Keratinocyte (primary cell): Measurements from ENCODE around the gene EIF3B. TPM values are rescaled to one million over a fixed set of nuclear protein-coding genes. Genes with fewer than 3 reads are reported as not detected.

Experiments
- DNase-seq: peaks from one replicate; pipeline ENCODE4 v3.0.0-alpha.2; 2011; ENCODE audit warnings: low read depth, missing footprints, low spot score
- FAIRE-seq: peaks from 2 replicates; lab custom pipeline; 2011; peaks lifted over from hg19 to GRCh38; lab: Jason Lieb, UNC
- H2AFZ ChIP-seq: 2 replicates; pipeline ENCODE4 v1.6.0; 2012; ENCODE audit warnings: low read length, control low read depth, inconsistent platforms; ENCODE audit not compliant: control insufficient read depth
- H3K27ac ChIP-seq: 2 replicates; pipeline ENCODE4 v1.5.1; 2011; ENCODE audit warnings: low read length; ENCODE audit not compliant: control insufficient read depth, insufficient read depth
- H3K27me3 ChIP-seq: 3 replicates; pipeline ENCODE4 v1.6.0; 2011; ENCODE audit warnings: low read length; ENCODE audit not compliant: control insufficient read depth, insufficient read depth; ENCODE audit errors: extremely low read depth
- H3K36me3 ChIP-seq, 2 experiments: 2 replicates in 1 of 2; 3 replicates in 1 of 2; pipeline ENCODE4 v1.5.1; 2011; ENCODE audit warnings: low read length in 2 of 2, mild to moderate bottlenecking in 1 of 2; ENCODE audit not compliant: control insufficient read depth in 2 of 2, insufficient read depth in 2 of 2; ENCODE audit errors: extremely low read depth in 1 of 2
- H3K4me1 ChIP-seq: 3 replicates; pipeline ENCODE4 v1.5.1; 2011; ENCODE audit warnings: low read length; ENCODE audit not compliant: control insufficient read depth, insufficient read depth; ENCODE audit errors: extremely low read depth
- H3K4me2 ChIP-seq: 3 replicates; pipeline ENCODE4 v1.6.0; 2011; ENCODE audit warnings: low read depth, low read length; ENCODE audit not compliant: control insufficient read depth, insufficient read depth; ENCODE audit errors: extremely low read depth
- H3K4me3 ChIP-seq, 3 experiments: fragments of 200-600 bp in 1 of 3; sonication (generic) in 1 of 3; 2 replicates in 2 of 3; 3 replicates in 1 of 3; pipeline ENCODE4 v1.5.1; 2011 to 2016; ENCODE audit warnings: low read length in 3 of 3, mild to moderate bottlenecking in 3 of 3, control low read depth in 2 of 3, inconsistent platforms in 1 of 3, low read depth in 1 of 3, mixed read lengths in 1 of 3, mixed run types in 1 of 3, moderate library complexity in 1 of 3; ENCODE audit not compliant: control insufficient read depth in 2 of 3, insufficient read depth in 2 of 3; ENCODE audit errors: extremely low read depth in 1 of 3
- H3K79me2 ChIP-seq: 2 replicates; pipeline ENCODE4 v1.6.0; 2012; ENCODE audit warnings: low read length; ENCODE audit not compliant: control insufficient read depth, insufficient read depth
- H3K9ac ChIP-seq: 3 replicates; pipeline ENCODE4 v1.6.0; 2011; ENCODE audit warnings: low read length; ENCODE audit not compliant: control insufficient read depth, insufficient read depth; ENCODE audit errors: extremely low read depth
- H3K9me1 ChIP-seq: 3 replicates; pipeline ENCODE4 v1.6.0; 2011; ENCODE audit warnings: low read length; ENCODE audit not compliant: control insufficient read depth, insufficient read depth; ENCODE audit errors: extremely low read depth
- H3K9me3 ChIP-seq: 2 replicates; pipeline ENCODE4 v1.5.1; 2012; ENCODE audit warnings: low read depth, low read length; ENCODE audit not compliant: control insufficient read depth
- H4K20me1 ChIP-seq: 3 replicates; pipeline ENCODE4 v1.6.0; 2011; ENCODE audit warnings: low read length; ENCODE audit not compliant: control insufficient read depth, insufficient read depth; ENCODE audit errors: extremely low read depth
- EZH2 ChIP-seq: IDR thresholded peaks from one replicate; pipeline ENCODE4 v1.6.1; 2012; ENCODE audit warnings: inconsistent platforms, mild to moderate bottlenecking, low read length, moderate library complexity
- dilution Hi-C: fragments of 300-500 bp; cut with MboI; formaldehyde crosslinking; loops from one replicate; pipeline ENCODE4 v1.7.0; 2020; ENCODE audit warnings: low sequenced_read_pairs; ENCODE audit not compliant: extremely low pct_ligation_motif_present
- polyA plus RNA-seq, 5 experiments: library from polyadenylated mRNA; depleted of rRNA in 3 of 5; stranded (reverse) in 3 of 5; stranded (forward) in 1 of 5; unstranded in 1 of 5; fragments of >200 nt; gene quantifications; 1 replicate in 1 of 5; 2 replicates in 3 of 5; 3 replicates in 1 of 5; pipeline versions ENCODE4 v1.2.1 to v1.2.3, GENCODE V29; 2011 to 2012; ENCODE audit warnings: missing spikeins in 2 of 5, low read depth in 1 of 5, low replicate concordance in 1 of 5
- TF ChIP-seq, protein P1 (sequence below), 3 experiments: IDR thresholded peaks in 1 of 3; conservative IDR thresholded peaks in 1 of 3; optimal IDR thresholded peaks in 1 of 3; 2 replicates in 2 of 3; 3 replicates in 1 of 3; pipeline versions ENCODE3 to v1.5.1; 2011; ENCODE audit warnings: low read length in 3 of 3, mild to moderate bottlenecking in 3 of 3, moderate library complexity in 2 of 3, control low read depth in 1 of 3, inconsistent platforms in 1 of 3; ENCODE audit not compliant: insufficient read depth in 2 of 3; ENCODE audit errors: extremely low read depth in 1 of 3

The EIF3B gene
- polyA plus RNA-seq, 1 donor (not counting 4 experiments of a cell fraction or from before 2014, with no cell fraction given), result 169 TPM

DNA sequence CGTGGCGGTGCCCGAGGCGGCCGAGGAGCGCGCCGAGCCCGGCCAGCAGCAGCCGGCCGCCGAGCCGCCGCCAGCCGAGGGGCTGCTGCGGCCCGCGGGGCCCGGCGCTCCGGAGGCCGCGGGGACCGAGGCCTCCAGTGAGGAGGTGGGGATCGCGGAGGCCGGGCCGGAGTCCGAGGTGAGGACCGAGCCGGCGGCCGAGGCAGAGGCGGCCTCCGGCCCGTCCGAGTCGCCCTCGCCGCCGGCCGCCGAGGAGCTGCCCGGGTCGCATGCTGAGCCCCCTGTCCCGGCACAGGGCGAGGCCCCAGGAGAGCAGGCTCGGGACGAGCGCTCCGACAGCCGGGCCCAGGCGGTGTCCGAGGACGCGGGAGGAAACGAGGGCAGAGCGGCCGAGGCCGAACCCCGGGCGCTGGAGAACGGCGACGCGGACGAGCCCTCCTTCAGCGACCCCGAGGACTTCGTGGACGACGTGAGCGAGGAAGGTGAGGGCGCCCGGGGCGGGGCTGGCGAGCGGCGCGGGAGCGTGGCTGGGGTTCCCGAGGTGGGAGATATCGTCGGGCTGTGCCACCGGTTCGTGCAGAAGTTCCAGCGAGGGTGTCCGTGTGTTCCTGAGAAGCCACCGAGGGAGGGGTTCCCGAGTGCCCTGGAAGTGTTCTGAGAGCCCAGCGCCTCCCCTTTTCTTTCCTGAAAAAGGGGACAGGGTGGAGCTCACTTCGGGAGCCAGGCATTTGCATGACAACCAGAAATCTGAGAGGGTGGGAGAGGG, 495 bp downstream of the EIF3B start:
- no peaks in the 10 kb centered on the region for H3K9me3 ChIP-seq
- H4K20me1 ChIP-seq, result peaks cover 22% of the 10 kb centered on the region
- peak overlapping the region; percentile 97 for H3K4me2 ChIP-seq
- H3K9ac ChIP-seq, result peak overlapping the region; percentile 100
- DNase-seq, result no peak
- dilution Hi-C loops, result no loop called here
- H3K79me2 ChIP-seq, result peaks cover 59% of the 10 kb centered on the region
- no peak for FAIRE-seq
- no peaks in the 10 kb centered on the region for H3K9me1 ChIP-seq
- H2AFZ ChIP-seq, result no peak overlapping the region
- H3K4me3 ChIP-seq, result peak overlapping the region; percentile 83 to 86 (median 84)
- peak overlapping the region; percentile 100 for H3K27ac ChIP-seq
- H3K36me3 ChIP-seq, result peaks cover 8 to 33% of the 10 kb centered on the region in 2 experiments
- TF ChIP-seq EZH2, result no peak
- TF ChIP-seq, protein P1, sequence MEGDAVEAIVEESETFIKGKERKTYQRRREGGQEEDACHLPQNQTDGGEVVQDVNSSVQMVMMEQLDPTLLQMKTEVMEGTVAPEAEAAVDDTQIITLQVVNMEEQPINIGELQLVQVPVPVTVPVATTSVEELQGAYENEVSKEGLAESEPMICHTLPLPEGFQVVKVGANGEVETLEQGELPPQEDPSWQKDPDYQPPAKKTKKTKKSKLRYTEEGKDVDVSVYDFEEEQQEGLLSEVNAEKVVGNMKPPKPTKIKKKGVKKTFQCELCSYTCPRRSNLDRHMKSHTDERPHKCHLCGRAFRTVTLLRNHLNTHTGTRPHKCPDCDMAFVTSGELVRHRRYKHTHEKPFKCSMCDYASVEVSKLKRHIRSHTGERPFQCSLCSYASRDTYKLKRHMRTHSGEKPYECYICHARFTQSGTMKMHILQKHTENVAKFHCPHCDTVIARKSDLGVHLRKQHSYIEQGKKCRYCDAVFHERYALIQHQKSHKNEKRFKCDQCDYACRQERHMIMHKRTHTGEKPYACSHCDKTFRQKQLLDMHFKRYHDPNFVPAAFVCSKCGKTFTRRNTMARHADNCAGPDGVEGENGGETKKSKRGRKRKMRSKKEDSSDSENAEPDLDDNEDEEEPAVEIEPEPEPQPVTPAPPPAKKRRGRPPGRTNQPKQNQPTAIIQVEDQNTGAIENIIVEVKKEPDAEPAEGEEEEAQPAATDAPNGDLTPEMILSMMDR (optimal IDR thresholded peaks at IDR 0.05 in 1 of 3, IDR thresholded peaks at IDR 0.05 in 1 of 3, conservative IDR thresholded peaks at IDR 0.05 in 1 of 3; ENCODE audit: extremely low read depth in 1 of 3, insufficient read depth in 2 of 3, low read length in 3 of 3), result no peak
- no peaks in the 10 kb centered on the region for H3K27me3 ChIP-seq
- H3K4me1 ChIP-seq, result peaks cover 23% of the 10 kb centered on the region

DNA sequence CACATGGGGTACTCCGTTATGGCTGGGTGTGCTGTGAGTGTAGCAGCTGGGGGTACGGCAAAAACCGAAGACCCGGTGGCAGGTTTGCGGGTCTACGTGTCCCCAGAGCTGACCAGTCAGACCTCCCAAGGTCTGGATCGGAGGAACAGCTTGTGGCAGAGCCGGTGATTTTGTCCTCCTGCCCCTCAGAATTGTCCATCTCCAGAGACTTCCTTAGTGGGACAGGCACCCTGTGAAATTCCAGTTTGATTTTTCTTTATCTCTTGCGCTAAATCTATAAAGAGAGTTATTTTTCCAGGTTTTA, 1.0 kb downstream of the EIF3B start:
- H3K79me2 ChIP-seq, result peaks cover 64% of the 10 kb centered on the region
- peaks cover 22% of the 10 kb centered on the region for H4K20me1 ChIP-seq
- peak overlapping the region; percentile 83 to 86 (median 84) for H3K4me3 ChIP-seq
- H3K4me2 ChIP-seq, result peak overlapping the region; percentile 97
- DNase-seq, result no peak
- dilution Hi-C loops, result no loop called here
- no peak for FAIRE-seq
- H3K9me3 ChIP-seq, result no peaks in the 10 kb centered on the region
- TF ChIP-seq EZH2, result no peak
- TF ChIP-seq, protein P1 (optimal IDR thresholded peaks at IDR 0.05 in 1 of 3, IDR thresholded peaks at IDR 0.05 in 1 of 3, conservative IDR thresholded peaks at IDR 0.05 in 1 of 3; ENCODE audit: extremely low read depth in 1 of 3, insufficient read depth in 2 of 3, low read length in 3 of 3), result no peak
- H3K9ac ChIP-seq, result peak overlapping the region; percentile 100
- peaks cover 8 to 36% of the 10 kb centered on the region in 2 experiments for H3K36me3 ChIP-seq
- H3K27me3 ChIP-seq, result no peaks in the 10 kb centered on the region
- H3K27ac ChIP-seq, result peak overlapping the region; percentile 100
- H3K4me1 ChIP-seq, result peaks cover 27% of the 10 kb centered on the region
- no peak overlapping the region for H2AFZ ChIP-seq
- no peaks in the 10 kb centered on the region for H3K9me1 ChIP-seq
